Ovary (tissue), 3 donors: ENCODE results near the gene CCDC178.

Source experiments
- EP300 ChIP-seq: sonication (generic); formaldehyde crosslinking; IDR thresholded peaks from one replicate; pipeline ENCODE4 v1.6.1; 2017; ENCODE audit warnings: antibody characterized with exemption
- TF ChIP-seq, protein P1 (sequence below), 3 donors: fragments of 450-650 bp in 2 of 3; fragments of 200-600 bp in 1 of 3; IDR thresholded peaks; one replicate each; pipeline versions ENCODE4 v1.5.1 to v1.8.0; 2016 to 2022; ENCODE audit warnings: antibody characterized with exemption in 3 of 3, mild to moderate bottlenecking in 1 of 3
- donor health status: DM: no; HTN: no; CAD: no.

DNA sequence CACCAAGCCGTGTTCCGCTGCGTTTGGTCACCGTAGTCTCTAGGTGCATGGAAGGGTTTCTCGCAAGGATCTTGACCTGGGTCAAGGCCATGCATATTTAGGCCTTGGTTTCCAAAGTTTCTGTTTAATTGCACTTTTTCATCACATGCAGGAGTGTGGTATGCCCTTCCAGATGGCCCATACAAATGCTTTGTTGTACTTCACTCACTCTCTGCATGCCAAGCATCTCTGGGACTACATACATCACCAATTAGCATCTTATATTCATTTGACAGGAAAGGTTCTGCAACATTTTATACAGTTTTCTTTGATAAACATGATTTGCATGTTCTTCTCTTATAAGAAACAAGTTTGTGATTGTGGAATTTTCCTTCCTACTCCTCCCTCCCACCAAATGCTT is 534.9 kb downstream of the CCDC178 start:
- TF ChIP-seq, protein P1, sequence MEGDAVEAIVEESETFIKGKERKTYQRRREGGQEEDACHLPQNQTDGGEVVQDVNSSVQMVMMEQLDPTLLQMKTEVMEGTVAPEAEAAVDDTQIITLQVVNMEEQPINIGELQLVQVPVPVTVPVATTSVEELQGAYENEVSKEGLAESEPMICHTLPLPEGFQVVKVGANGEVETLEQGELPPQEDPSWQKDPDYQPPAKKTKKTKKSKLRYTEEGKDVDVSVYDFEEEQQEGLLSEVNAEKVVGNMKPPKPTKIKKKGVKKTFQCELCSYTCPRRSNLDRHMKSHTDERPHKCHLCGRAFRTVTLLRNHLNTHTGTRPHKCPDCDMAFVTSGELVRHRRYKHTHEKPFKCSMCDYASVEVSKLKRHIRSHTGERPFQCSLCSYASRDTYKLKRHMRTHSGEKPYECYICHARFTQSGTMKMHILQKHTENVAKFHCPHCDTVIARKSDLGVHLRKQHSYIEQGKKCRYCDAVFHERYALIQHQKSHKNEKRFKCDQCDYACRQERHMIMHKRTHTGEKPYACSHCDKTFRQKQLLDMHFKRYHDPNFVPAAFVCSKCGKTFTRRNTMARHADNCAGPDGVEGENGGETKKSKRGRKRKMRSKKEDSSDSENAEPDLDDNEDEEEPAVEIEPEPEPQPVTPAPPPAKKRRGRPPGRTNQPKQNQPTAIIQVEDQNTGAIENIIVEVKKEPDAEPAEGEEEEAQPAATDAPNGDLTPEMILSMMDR (IDR thresholded peaks at IDR 0.05), result no peak
- no peak for TF ChIP-seq EP300
